HL-60 (cell line): ENCODE results near the gene RAC3.

ENCODE experiments used
- GABPA ChIP-seq: IDR thresholded peaks from 2 replicates; pipeline ENCODE4 v1.6.1; 2012; ENCODE audit warnings: low read depth
- POLR2AphosphoS5 ChIP-seq: IDR thresholded peaks from 2 replicates; pipeline ENCODE4 v1.6.1; 2012; ENCODE audit warnings: low read depth
- SPI1 ChIP-seq: IDR thresholded peaks from 2 replicates; pipeline ENCODE4 v1.6.1; 2012; ENCODE audit warnings: low read depth, mild to moderate bottlenecking, borderline replicate concordance
- TF ChIP-seq, protein P1 (sequence below): IDR thresholded peaks from one replicate; pipeline ENCODE4 v1.5.1; 2011; ENCODE audit warnings: low read length, control low read depth, inconsistent platforms; ENCODE audit not compliant: insufficient read depth
- TF ChIP-seq, protein P2 (sequence below): IDR thresholded peaks from 2 replicates; pipeline ENCODE4 v1.6.1; 2012; ENCODE audit warnings: low read depth; ENCODE audit not compliant: insufficient replicate concordance

DNA sequence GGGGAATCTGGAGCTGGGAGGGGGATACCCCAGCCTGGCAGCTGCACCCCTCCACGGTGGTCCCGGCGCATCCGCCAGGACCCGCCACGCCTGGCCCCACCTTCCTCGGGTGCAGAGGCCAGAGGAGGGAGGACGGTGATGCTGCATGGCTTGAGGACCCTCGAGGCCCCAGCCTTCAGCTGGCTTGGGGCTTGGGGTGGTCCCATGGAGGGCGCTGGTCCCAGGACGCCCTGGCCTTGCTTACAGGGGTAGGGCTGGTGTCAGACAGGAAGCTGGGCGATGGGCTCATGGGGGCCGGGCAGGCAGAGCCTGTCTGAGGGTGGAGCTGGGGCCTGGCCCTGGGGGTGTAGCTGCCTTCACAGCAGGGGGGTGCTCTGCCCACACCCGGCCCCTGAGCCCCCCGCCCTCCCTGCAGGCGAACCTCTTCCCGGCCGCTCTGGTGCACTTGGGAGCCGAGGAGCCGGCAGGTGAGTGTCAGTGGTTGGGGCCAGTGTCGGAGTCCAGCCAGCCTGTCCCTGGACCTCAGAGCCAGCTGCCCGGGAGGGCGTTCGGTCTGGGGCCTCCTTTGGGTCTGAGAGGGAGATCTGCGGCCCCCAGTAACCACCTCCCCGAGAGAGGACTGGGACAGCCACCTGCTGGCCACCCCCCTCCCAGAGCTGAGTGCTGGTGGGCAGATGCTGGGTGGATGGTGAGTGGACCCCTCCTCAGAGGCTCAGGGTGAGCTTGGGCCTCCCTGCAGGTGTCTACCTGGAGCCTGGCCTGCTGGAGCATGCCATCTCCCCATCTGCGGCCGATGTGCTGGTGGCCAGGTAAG, 15.2 kb upstream of the RAC3 start:
- TF ChIP-seq, protein P1, sequence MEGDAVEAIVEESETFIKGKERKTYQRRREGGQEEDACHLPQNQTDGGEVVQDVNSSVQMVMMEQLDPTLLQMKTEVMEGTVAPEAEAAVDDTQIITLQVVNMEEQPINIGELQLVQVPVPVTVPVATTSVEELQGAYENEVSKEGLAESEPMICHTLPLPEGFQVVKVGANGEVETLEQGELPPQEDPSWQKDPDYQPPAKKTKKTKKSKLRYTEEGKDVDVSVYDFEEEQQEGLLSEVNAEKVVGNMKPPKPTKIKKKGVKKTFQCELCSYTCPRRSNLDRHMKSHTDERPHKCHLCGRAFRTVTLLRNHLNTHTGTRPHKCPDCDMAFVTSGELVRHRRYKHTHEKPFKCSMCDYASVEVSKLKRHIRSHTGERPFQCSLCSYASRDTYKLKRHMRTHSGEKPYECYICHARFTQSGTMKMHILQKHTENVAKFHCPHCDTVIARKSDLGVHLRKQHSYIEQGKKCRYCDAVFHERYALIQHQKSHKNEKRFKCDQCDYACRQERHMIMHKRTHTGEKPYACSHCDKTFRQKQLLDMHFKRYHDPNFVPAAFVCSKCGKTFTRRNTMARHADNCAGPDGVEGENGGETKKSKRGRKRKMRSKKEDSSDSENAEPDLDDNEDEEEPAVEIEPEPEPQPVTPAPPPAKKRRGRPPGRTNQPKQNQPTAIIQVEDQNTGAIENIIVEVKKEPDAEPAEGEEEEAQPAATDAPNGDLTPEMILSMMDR = no peak
- TF ChIP-seq POLR2AphosphoS5 (no peak), GABPA (no peak), SPI1 (no peak)
- TF ChIP-seq, protein P2, sequence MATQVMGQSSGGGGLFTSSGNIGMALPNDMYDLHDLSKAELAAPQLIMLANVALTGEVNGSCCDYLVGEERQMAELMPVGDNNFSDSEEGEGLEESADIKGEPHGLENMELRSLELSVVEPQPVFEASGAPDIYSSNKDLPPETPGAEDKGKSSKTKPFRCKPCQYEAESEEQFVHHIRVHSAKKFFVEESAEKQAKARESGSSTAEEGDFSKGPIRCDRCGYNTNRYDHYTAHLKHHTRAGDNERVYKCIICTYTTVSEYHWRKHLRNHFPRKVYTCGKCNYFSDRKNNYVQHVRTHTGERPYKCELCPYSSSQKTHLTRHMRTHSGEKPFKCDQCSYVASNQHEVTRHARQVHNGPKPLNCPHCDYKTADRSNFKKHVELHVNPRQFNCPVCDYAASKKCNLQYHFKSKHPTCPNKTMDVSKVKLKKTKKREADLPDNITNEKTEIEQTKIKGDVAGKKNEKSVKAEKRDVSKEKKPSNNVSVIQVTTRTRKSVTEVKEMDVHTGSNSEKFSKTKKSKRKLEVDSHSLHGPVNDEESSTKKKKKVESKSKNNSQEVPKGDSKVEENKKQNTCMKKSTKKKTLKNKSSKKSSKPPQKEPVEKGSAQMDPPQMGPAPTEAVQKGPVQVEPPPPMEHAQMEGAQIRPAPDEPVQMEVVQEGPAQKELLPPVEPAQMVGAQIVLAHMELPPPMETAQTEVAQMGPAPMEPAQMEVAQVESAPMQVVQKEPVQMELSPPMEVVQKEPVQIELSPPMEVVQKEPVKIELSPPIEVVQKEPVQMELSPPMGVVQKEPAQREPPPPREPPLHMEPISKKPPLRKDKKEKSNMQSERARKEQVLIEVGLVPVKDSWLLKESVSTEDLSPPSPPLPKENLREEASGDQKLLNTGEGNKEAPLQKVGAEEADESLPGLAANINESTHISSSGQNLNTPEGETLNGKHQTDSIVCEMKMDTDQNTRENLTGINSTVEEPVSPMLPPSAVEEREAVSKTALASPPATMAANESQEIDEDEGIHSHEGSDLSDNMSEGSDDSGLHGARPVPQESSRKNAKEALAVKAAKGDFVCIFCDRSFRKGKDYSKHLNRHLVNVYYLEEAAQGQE = no peak
